ENCODE results near the gene FAM81B.

FAM81B gene

GRCh38 chr5:95398989-95399388 is 7.8 kb downstream of the FAM81B start:
- H3K27me3 ChIP-seq (ENCODE audit: control insufficient read depth, insufficient read depth, low read length): no peaks in the 10 kb centered on the region
- DNase-seq (ENCODE audit: low read depth, low spot score): no peak
- no peaks in the 10 kb centered on the region for H3K9me3 ChIP-seq (ENCODE audit: control insufficient read depth, insufficient read depth, low read length)
- H3K4me1 ChIP-seq (ENCODE audit: control insufficient read depth, insufficient read depth, low read length): 0 out of 2 replicates have a peak, but pooled peaks cover 3% of the 10 kb centered on the region
- no peak overlapping the region for H3K4me3 ChIP-seq (ENCODE audit: low read length)
- no peak overlapping the region for H3K27ac ChIP-seq (ENCODE audit: low read length)
- no peaks in the 10 kb centered on the region for H3K36me3 ChIP-seq (ENCODE audit: control insufficient read depth, insufficient read depth, low read length)
- WGBS (ENCODE audit: insufficient coverage, insufficient read length): no CpG with 5 or more reads among the region's 1 CpG

GRCh38 chr5:95401626-95402025 is 10.5 kb downstream of the FAM81B start:
- no CpG with 5 or more reads among the region's 3 CpGs for WGBS (ENCODE audit: insufficient coverage, insufficient read length)

GRCh38 chr5:95403996-95404395 is 12.8 kb downstream of the FAM81B start:
- no CpG with 5 or more reads among the region's 1 CpG for WGBS (ENCODE audit: insufficient coverage, insufficient read length)
- no peak for DNase-seq (ENCODE audit: low read depth, low spot score)
- H3K9me3 ChIP-seq (ENCODE audit: control insufficient read depth, insufficient read depth, low read length): no peaks in the 10 kb centered on the region
- no peaks in the 10 kb centered on the region for H3K27me3 ChIP-seq (ENCODE audit: control insufficient read depth, insufficient read depth, low read length)
- H3K27ac ChIP-seq (ENCODE audit: low read length): no peak overlapping the region
- H3K4me3 ChIP-seq (ENCODE audit: low read length): no peak overlapping the region
- H3K36me3 ChIP-seq (ENCODE audit: control insufficient read depth, insufficient read depth, low read length): no peaks in the 10 kb centered on the region
- 0 out of 2 replicates have a peak, but pooled peaks cover 3% of the 10 kb centered on the region for H3K4me1 ChIP-seq (ENCODE audit: control insufficient read depth, insufficient read depth, low read length)

More at GRCh38 chr5:95401626-95402025, 10.5 kb downstream of the FAM81B start:
- Histone ChIP-seq H3K4me3 (ENCODE audit: low read length) (no peak overlapping the region), H3K27me3 (ENCODE audit: control insufficient read depth, insufficient read depth, low read length) (no peaks in the 10 kb centered on the region), H3K27ac (ENCODE audit: low read length) (no peak overlapping the region), H3K4me1 (ENCODE audit: control insufficient read depth, insufficient read depth, low read length) (0 out of 2 replicates have a peak, but pooled peaks cover 3% of the 10 kb centered on the region), H3K36me3 (ENCODE audit: control insufficient read depth, insufficient read depth, low read length) (no peaks in the 10 kb centered on the region), H3K9me3 (ENCODE audit: control insufficient read depth, insufficient read depth, low read length) (no peaks in the 10 kb centered on the region)
- DNase-seq (ENCODE audit: low read depth, low spot score): no peak

- Histone ChIP-seq H3K4me1 (ENCODE audit: control insufficient read depth, insufficient read depth, low read length) (0 out of 2 replicates have a peak, but pooled peaks cover 3% of the 10 kb centered on the region), H3K36me3 (ENCODE audit: control insufficient read depth, insufficient read depth, low read length) (no peaks in the 10 kb centered on the region), H3K27me3 (ENCODE audit: control insufficient read depth, insufficient read depth, low read length) (no peaks in the 10 kb centered on the region), H3K27ac (ENCODE audit: low read length) (no peak overlapping the region), H3K9me3 (ENCODE audit: control insufficient read depth, insufficient read depth, low read length) (no peaks in the 10 kb centered on the region), H3K4me3 (ENCODE audit: low read length) (no peak overlapping the region)
- WGBS (ENCODE audit: insufficient coverage, insufficient read length): no CpG with 5 or more reads among the region's 5 CpGs
- DNase-seq (ENCODE audit: low read depth, low spot score): no peak
Measured at GRCh38 chr5:95406426-95407090, 15.4 kb downstream of the FAM81B start.

- Histone ChIP-seq H3K4me3 (ENCODE audit: low read length) (no peak overlapping the region), H3K36me3 (ENCODE audit: control insufficient read depth, insufficient read depth, low read length) (no peaks in the 10 kb centered on the region), H3K27me3 (ENCODE audit: control insufficient read depth, insufficient read depth, low read length) (no peaks in the 10 kb centered on the region), H3K4me1 (ENCODE audit: control insufficient read depth, insufficient read depth, low read length) (no peaks in the 10 kb centered on the region), H3K9me3 (ENCODE audit: control insufficient read depth, insufficient read depth, low read length) (no peaks in the 10 kb centered on the region), H3K27ac (ENCODE audit: low read length) (no peak overlapping the region)
- no CpG with 5 or more reads among the region's 2 CpGs for WGBS (ENCODE audit: insufficient coverage, insufficient read length)
- DNase-seq (ENCODE audit: low read depth, low spot score): no peak
Measured at GRCh38 chr5:95410279-95410678, 19.1 kb downstream of the FAM81B start.

GRCh38 chr5:95411474-95411873 is 20.3 kb downstream of the FAM81B start:
- Histone ChIP-seq H3K4me3 (ENCODE audit: low read length) (no peak overlapping the region), H3K27me3 (ENCODE audit: control insufficient read depth, insufficient read depth, low read length) (no peaks in the 10 kb centered on the region), H3K9me3 (ENCODE audit: control insufficient read depth, insufficient read depth, low read length) (no peaks in the 10 kb centered on the region), H3K4me1 (ENCODE audit: control insufficient read depth, insufficient read depth, low read length) (no peaks in the 10 kb centered on the region), H3K36me3 (ENCODE audit: control insufficient read depth, insufficient read depth, low read length) (no peaks in the 10 kb centered on the region), H3K27ac (ENCODE audit: low read length) (no peak overlapping the region)
- WGBS (ENCODE audit: insufficient coverage, insufficient read length): no CpG with 5 or more reads among the region's 2 CpGs
- no peak for DNase-seq (ENCODE audit: low read depth, low spot score)

- no peak overlapping the region for H3K4me3 ChIP-seq (ENCODE audit: low read length)
- no peaks in the 10 kb centered on the region for H3K4me1 ChIP-seq (ENCODE audit: control insufficient read depth, insufficient read depth, low read length)
- no peaks in the 10 kb centered on the region for H3K27me3 ChIP-seq (ENCODE audit: control insufficient read depth, insufficient read depth, low read length)
- WGBS (ENCODE audit: insufficient coverage, insufficient read length): no CpG with 5 or more reads among the region's 4 CpGs
- H3K9me3 ChIP-seq (ENCODE audit: control insufficient read depth, insufficient read depth, low read length): no peaks in the 10 kb centered on the region
- DNase-seq (ENCODE audit: low read depth, low spot score): no peak
- no peaks in the 10 kb centered on the region for H3K36me3 ChIP-seq (ENCODE audit: control insufficient read depth, insufficient read depth, low read length)
- no peak overlapping the region for H3K27ac ChIP-seq (ENCODE audit: low read length)
Measured at GRCh38 chr5:95414451-95414850, 23.3 kb downstream of the FAM81B start.

- Histone ChIP-seq H3K4me3 (ENCODE audit: low read length) (no peak overlapping the region), H3K27me3 (ENCODE audit: control insufficient read depth, insufficient read depth, low read length) (no peaks in the 10 kb centered on the region), H3K27ac (ENCODE audit: low read length) (no peak overlapping the region), H3K36me3 (ENCODE audit: control insufficient read depth, insufficient read depth, low read length) (no peaks in the 10 kb centered on the region), H3K4me1 (ENCODE audit: control insufficient read depth, insufficient read depth, low read length) (no peaks in the 10 kb centered on the region), H3K9me3 (ENCODE audit: control insufficient read depth, insufficient read depth, low read length) (no peaks in the 10 kb centered on the region)
- DNase-seq (ENCODE audit: low read depth, low spot score): no peak
- no CpG with 5 or more reads among the region's 3 CpGs for WGBS (ENCODE audit: insufficient coverage, insufficient read length)
Measured at GRCh38 chr5:95417971-95418370, 26.8 kb downstream of the FAM81B start.

- DNase-seq (ENCODE audit: low read depth, low spot score): no peak
Measured at GRCh38 chr5:95422838-95423237, 31.7 kb downstream of the FAM81B start.

GRCh38 chr5:95424016-95424415 is 32.9 kb downstream of the FAM81B start:
- no CpG with 5 or more reads among the region's 4 CpGs for WGBS (ENCODE audit: insufficient coverage, insufficient read length)
- no peaks in the 10 kb centered on the region for H3K36me3 ChIP-seq (ENCODE audit: control insufficient read depth, insufficient read depth, low read length)
- H3K27me3 ChIP-seq (ENCODE audit: control insufficient read depth, insufficient read depth, low read length): no peaks in the 10 kb centered on the region
- H3K27ac ChIP-seq (ENCODE audit: low read length): no peak overlapping the region
- H3K4me3 ChIP-seq (ENCODE audit: low read length): no peak overlapping the region
- no peaks in the 10 kb centered on the region for H3K9me3 ChIP-seq (ENCODE audit: control insufficient read depth, insufficient read depth, low read length)
- no peak for DNase-seq (ENCODE audit: low read depth, low spot score)
- H3K4me1 ChIP-seq (ENCODE audit: control insufficient read depth, insufficient read depth, low read length): no peaks in the 10 kb centered on the region

More at GRCh38 chr5:95422838-95423237, 31.7 kb downstream of the FAM81B start:
- H3K4me1 ChIP-seq (ENCODE audit: control insufficient read depth, insufficient read depth, low read length): no peaks in the 10 kb centered on the region
- no peaks in the 10 kb centered on the region for H3K9me3 ChIP-seq (ENCODE audit: control insufficient read depth, insufficient read depth, low read length)
- no CpG with 5 or more reads among the region's 3 CpGs for WGBS (ENCODE audit: insufficient coverage, insufficient read length)
- H3K27ac ChIP-seq (ENCODE audit: low read length): no peak overlapping the region
- no peaks in the 10 kb centered on the region for H3K27me3 ChIP-seq (ENCODE audit: control insufficient read depth, insufficient read depth, low read length)
- no peaks in the 10 kb centered on the region for H3K36me3 ChIP-seq (ENCODE audit: control insufficient read depth, insufficient read depth, low read length)
- H3K4me3 ChIP-seq (ENCODE audit: low read length): no peak overlapping the region

GRCh38 chr5:95424526-95424925 is 33.4 kb downstream of the FAM81B start:
- WGBS (ENCODE audit: insufficient coverage, insufficient read length): no CpG with 5 or more reads among the region's 1 CpG

More at GRCh38 chr5:95424526-95424925, 33.4 kb downstream of the FAM81B start:
- no peaks in the 10 kb centered on the region for H3K36me3 ChIP-seq (ENCODE audit: control insufficient read depth, insufficient read depth, low read length)
- no peaks in the 10 kb centered on the region for H3K27me3 ChIP-seq (ENCODE audit: control insufficient read depth, insufficient read depth, low read length)
- no peaks in the 10 kb centered on the region for H3K9me3 ChIP-seq (ENCODE audit: control insufficient read depth, insufficient read depth, low read length)
- no peak for DNase-seq (ENCODE audit: low read depth, low spot score)
- no peak overlapping the region for H3K27ac ChIP-seq (ENCODE audit: low read length)
- H3K4me3 ChIP-seq (ENCODE audit: low read length): no peak overlapping the region
- H3K4me1 ChIP-seq (ENCODE audit: control insufficient read depth, insufficient read depth, low read length): no peaks in the 10 kb centered on the region

All from iPS DF 6.9 (cell line).